IMR-90 (cell line): ENCODE measurements around the gene USP36. TPM values are rescaled to one million over a fixed set of nuclear protein-coding genes. Genes with fewer than 3 reads are reported as not detected.
A peak's percentile ranks its signal among the peaks of the same experiment; 100 is the strongest.
"Not testable (repeated sequence)": the region's sequence is repeated elsewhere in the genome, so short reads cannot be mapped to it uniquely, and the experiment has no call there.

Source experiments
- ATAC-seq: fragments of 200-7000 bp; cut with Tn5 transposase; 2 replicates; pipeline ENCODE4 v1.9.1; 2020; ENCODE audit warnings: low read depth, mild to moderate bottlenecking, moderate library complexity
- BruUV-seq: library from RNA; stranded (reverse); fragments of 400-500 nt; replicated peaks from 2 replicates; lab custom pipeline; 2021; lab: Mats Ljungman, UMichigan
- CTCF ChIA-PET: fragments of 300-600 bp; formaldehyde crosslinking; extraction: SDS; loops from one replicate; lab custom pipeline; 2021; ENCODE audit warnings: antibody characterized with exemption; lab: Yijun Ruan, JAX
- POLR2A ChIA-PET: fragments of 300-600 bp; sonication (Branson Sonifier 250); formaldehyde crosslinking; loops from one replicate; lab custom pipeline; 2022; ENCODE audit warnings: antibody characterized with exemption; ENCODE audit not compliant: unreplicated experiment; lab: Charles Lee
- DNase-seq: peaks from one replicate; pipeline ENCODE4 v3.0.0; 2013
- H2AFZ ChIP-seq: replicated peaks from 2 replicates; pipeline ENCODE3; 2013; ENCODE audit warnings: low read length, mild to moderate bottlenecking; ENCODE audit not compliant: poor library complexity
- H2AK5ac ChIP-seq: 2 replicates; pipeline ENCODE4 v1.6.1; 2013; ENCODE audit warnings: low read depth, low read length, inconsistent platforms
- H2AK9ac ChIP-seq: replicated peaks from 2 replicates; pipeline ENCODE3; 2013; ENCODE audit warnings: mild to moderate bottlenecking, low read depth, low read length, moderate library complexity; ENCODE audit not compliant: poor library complexity
- H2BK120ac ChIP-seq: 2 replicates; pipeline ENCODE4 v1.6.1; 2013; ENCODE audit warnings: low read depth, low read length, inconsistent platforms
- H2BK15ac ChIP-seq: 3 replicates; pipeline ENCODE4 v1.6.1; 2013; ENCODE audit warnings: low read depth, low read length, inconsistent platforms
- H2BK20ac ChIP-seq: 2 replicates; pipeline ENCODE4 v1.6.1; 2013; ENCODE audit warnings: low read depth, mild to moderate bottlenecking, inconsistent platforms, low read length, moderate library complexity
- H2BK5ac ChIP-seq: 2 replicates; pipeline ENCODE4 v1.6.1; 2013; ENCODE audit warnings: mild to moderate bottlenecking, low read depth, low read length, inconsistent platforms; ENCODE audit not compliant: poor library complexity, severe bottlenecking
- H3K14ac ChIP-seq: replicated peaks from 2 replicates; pipeline ENCODE4 v1.6.1; 2013; ENCODE audit warnings: low read depth, low read length, inconsistent platforms
- H3K18ac ChIP-seq: 2 replicates; pipeline ENCODE4 v1.6.1; 2013; ENCODE audit warnings: low read depth, low read length, control low read depth
- H3K23ac ChIP-seq: 2 replicates; pipeline ENCODE4 v1.6.1; 2013; ENCODE audit warnings: low read depth, low read length, inconsistent platforms
- H3K27ac ChIP-seq: 2 replicates; pipeline ENCODE4 v1.5.1; 2013; ENCODE audit warnings: mild to moderate bottlenecking, control low read depth, low read length; ENCODE audit not compliant: insufficient read depth
- H3K27me3 ChIP-seq: 2 replicates; pipeline ENCODE4 v1.6.1; 2013; ENCODE audit warnings: low read length; ENCODE audit not compliant: control insufficient read depth, insufficient read depth
- H3K36me3 ChIP-seq: 2 replicates; pipeline ENCODE4 v1.6.1; 2013; ENCODE audit warnings: low read length, mixed read lengths; ENCODE audit not compliant: control insufficient read depth, insufficient read depth
- H3K4ac ChIP-seq: 2 replicates; pipeline ENCODE4 v1.6.1; 2013; ENCODE audit warnings: low read depth, low read length, inconsistent platforms
- H3K4me1 ChIP-seq: 2 replicates; pipeline ENCODE4 v1.6.1; 2013; ENCODE audit warnings: low read length, mixed read lengths; ENCODE audit not compliant: control insufficient read depth, insufficient read depth
- H3K4me2 ChIP-seq: 2 replicates; pipeline ENCODE4 v1.6.1; 2013; ENCODE audit warnings: low read depth, mild to moderate bottlenecking, control low read depth, low read length, moderate library complexity
- H3K4me3 ChIP-seq: 2 replicates; pipeline ENCODE4 v1.5.1; 2013; ENCODE audit warnings: low read depth, mild to moderate bottlenecking, control low read depth, low read length, moderate library complexity; ENCODE audit not compliant: insufficient read depth
- H3K56ac ChIP-seq: 2 replicates; pipeline ENCODE4 v1.6.1; 2013; ENCODE audit warnings: low read length, inconsistent platforms; ENCODE audit not compliant: insufficient read depth; ENCODE audit errors: extremely low read depth
- H3K79me1 ChIP-seq, 2 experiments: 2 replicates each; pipeline ENCODE4 v1.6.1; 2013; ENCODE audit warnings: low read length in 2 of 2, inconsistent platforms in 1 of 2, low read depth in 1 of 2
- H3K9ac ChIP-seq: 2 replicates; pipeline ENCODE4 v1.6.1; 2013; ENCODE audit warnings: low read depth, low read length, control low read depth
- H3K9me1 ChIP-seq: 2 replicates; pipeline ENCODE4 v1.6.1; 2013; ENCODE audit warnings: low read length, inconsistent platforms; ENCODE audit not compliant: insufficient read depth
- H3K9me3 ChIP-seq: 2 replicates; pipeline ENCODE4 v1.6.1; 2013; ENCODE audit warnings: low read length; ENCODE audit not compliant: control insufficient read depth, insufficient read depth
- H4K20me1 ChIP-seq: 2 replicates; pipeline ENCODE4 v1.6.1; 2013; ENCODE audit warnings: low read length, inconsistent platforms; ENCODE audit not compliant: insufficient read depth
- H4K5ac ChIP-seq: 2 replicates; pipeline ENCODE4 v1.6.1; 2013; ENCODE audit warnings: mild to moderate bottlenecking, low read depth, low read length, control low read depth
- H4K8ac ChIP-seq, 2 experiments: 2 replicates each; pipeline ENCODE4 v1.6.1; 2013; ENCODE audit warnings: low read depth in 2 of 2, low read length in 2 of 2, control low read depth in 1 of 2, inconsistent platforms in 1 of 2
- H4K91ac ChIP-seq: 2 replicates; pipeline ENCODE4 v1.6.1; 2013; ENCODE audit warnings: low read depth, low read length, inconsistent platforms; ENCODE audit not compliant: insufficient read depth
- BHLHE40 ChIP-seq: fragments of 150-350 bp; IDR thresholded peaks from 2 replicates; pipeline ENCODE4 v1.6.1; 2016; ENCODE audit warnings: mild to moderate bottlenecking, low read depth, low read length
- FOS ChIP-seq: fragments of 150-350 bp; IDR thresholded peaks from 2 replicates; pipeline ENCODE4 v1.6.1; 2016; ENCODE audit warnings: low read depth, low read length
- MXI1 ChIP-seq: IDR thresholded peaks from 2 replicates; pipeline ENCODE4 v1.6.1; 2012; ENCODE audit warnings: low read depth, mild to moderate bottlenecking, low read length, moderate library complexity, borderline replicate concordance
- NFE2L2 ChIP-seq: fragments of 150-350 bp; IDR thresholded peaks from 2 replicates; pipeline ENCODE4 v1.6.1; 2016; ENCODE audit warnings: low read depth, mild to moderate bottlenecking, low read length
- WGBS, 2 experiments: methylation state at CpG; one replicate each; pipeline versions ENCODE4 v1.1.5 to v1.1.7; 2013; ENCODE audit warnings: missing lambda C conversion rate in 2 of 2; ENCODE audit not compliant: insufficient read length in 1 of 2; ENCODE audit errors: extremely low coverage in 2 of 2; 5-methylcytosine and 5-hydroxymethylcytosine counted together
- dilution Hi-C: fragments of 300-500 bp; cut with HindIII; formaldehyde crosslinking; loops from one replicate; pipeline ENCODE4 v1.14.3; 2018; ENCODE audit warnings: low sequenced_read_pairs; ENCODE audit not compliant: unreplicated experiment
- in situ Hi-C: fragments of 300-500 bp; cut with MboI; formaldehyde crosslinking; loops from 3 replicates; pipeline ENCODE4 v1.14.3; 2019; ENCODE audit warnings: low sequenced_read_pairs, inconsistent platforms, mixed read lengths
- intact Hi-C: fragments of 100-400 bp; cut with micrococcal nuclease; formaldehyde crosslinking; loops from 2 replicates; pipeline ENCODE4 v1.10.0; 2022
- polyA plus RNA-seq, 3 experiments: library from polyadenylated mRNA; depleted of rRNA; stranded (reverse); fragments of >200 nt; gene quantifications; 2 replicates each; pipeline ENCODE4 v1.2.3, GENCODE V29; 2012; ENCODE audit warnings: low replicate concordance in 1 of 3
- total RNA-seq: library from RNA; depleted of rRNA; stranded (reverse); fragments of >200 nt; gene quantifications from 2 replicates; pipeline ENCODE4 v1.2.3, GENCODE V29; 2012

USP36 gene
- total and polyA plus RNA-seq, 2 of the 4 experiments (the other 2 are of a cell fraction): 30.6 to 38.3 TPM

GRCh38 chr17:78868391-78868790 lies 27.8 kb upstream of the USP36 start:
- in situ Hi-C loops: loop anchor here (25.0 kb wide), 1 partner anchor 519 kb away; no protein-coding TSS in a partner anchor

GRCh38 chr17:78867046-78867445 lies 26.4 kb upstream of the USP36 start:
- dilution Hi-C loops: not testable (repeated sequence)

More at GRCh38 chr17:78868391-78868790, 27.8 kb upstream of the USP36 start:
- Histone ChIP-seq H3K79me1 (peaks cover 31 to 79% of the 10 kb centered on the region in 2 experiments), H2BK15ac (peak overlapping the region; percentile 20; the same call in 1 of the 3 replicates), H3K9me3 (no peaks in the 10 kb centered on the region), H2BK20ac (peak overlapping the region; percentile 9; the same call in 1 of the 2 replicates), H3K27ac (peak overlapping the region; percentile 2; the same call in 1 of the 2 replicates), H4K20me1 (peaks cover 13% of the 10 kb centered on the region), H3K23ac (no peak overlapping the region), H3K27me3 (no peaks in the 10 kb centered on the region), H3K36me3 (peaks cover 43% of the 10 kb centered on the region), H3K4me3 (no peak overlapping the region), H3K56ac (no peak overlapping the region), H4K91ac (no peak overlapping the region), H3K4me1 (peaks cover 13% of the 10 kb centered on the region), H3K18ac (no peak overlapping the region), H3K9me1 (peaks cover 14% of the 10 kb centered on the region; the same call in 1 of the 2 replicates), H4K5ac (no peak overlapping the region), H2BK120ac (no peak overlapping the region), H3K4me2 (peak overlapping the region; percentile 47; the same call in 1 of the 2 replicates), H4K8ac (peak overlapping the region in 1 of 2 experiments; percentile 9; a peak in 1 of 4 replicates), H3K9ac (no peak overlapping the region), H3K14ac (0 out of 2 replicates have a peak overlapping the region, but pooled peaks have one; percentile 52), H2AFZ (peak overlapping the region; percentile 61), H2AK9ac (peak overlapping the region; percentile 77), H2BK5ac (peak overlapping the region; percentile 61), H3K4ac (peak overlapping the region; percentile 43), H2AK5ac (peak overlapping the region; percentile 82)
- DNase-seq (peak; percentile 86), ATAC-seq (peak; percentile 87)
- WGBS, 2 experiments: 60% methylated on average over 1 of the region's 7 CpGs; no CpG with 5 or more reads in 1 of the 2 experiments
- TF ChIP-seq FOS: peak; percentile 50; the same call in 1 of the 2 replicates
- TF ChIP-seq BHLHE40: 0 out of 2 replicates have a peak, but pooled peaks have one; percentile 19
- TF ChIP-seq NFE2L2: no peak; the same call in 1 of the 2 replicates
- peak; percentile 96 for TF ChIP-seq MXI1
- intact Hi-C loops: no loop called here
- dilution Hi-C loops: no loop called here
- ChIA-PET CTCF (no interaction called here), POLR2A (no interaction called here)
- BruUV-seq: no TSS peak

More at GRCh38 chr17:78867046-78867445, 26.4 kb upstream of the USP36 start:
- H3K56ac ChIP-seq, H3K27me3 ChIP-seq, H3K9ac ChIP-seq, H3K18ac ChIP-seq, H3K9me1 ChIP-seq, DNase-seq, BruUV-seq, H3K9me3 ChIP-seq, H4K5ac ChIP-seq, H4K91ac ChIP-seq, H3K4me3 ChIP-seq, H3K4me2 ChIP-seq, POLR2A ChIA-PET, ATAC-seq, intact Hi-C loops: not testable (repeated sequence)
- H2BK5ac ChIP-seq: peak overlapping the region; percentile 72
- in situ Hi-C loops: loop anchor here (25.0 kb wide), 1 partner anchor 520 kb away; no protein-coding TSS in a partner anchor
- peak overlapping the region; percentile 58 for H2AFZ ChIP-seq
- CTCF ChIA-PET: interaction anchor here (0.7 kb wide), 1 partner anchor 1932 kb away, joined by 9 read pairs; no protein-coding TSS in a partner anchor
- peak overlapping the region; percentile 56; the same call in 1 of the 3 replicates for H2BK15ac ChIP-seq
- H2BK20ac ChIP-seq: peak overlapping the region; percentile 42; the same call in 1 of the 2 replicates
- H3K4me1 ChIP-seq: peaks cover 11% of the 10 kb centered on the region
- peak overlapping the region; percentile 85 for H3K4ac ChIP-seq
- H3K23ac ChIP-seq: peak overlapping the region; percentile 98
- peak overlapping the region; percentile 70 for H2AK9ac ChIP-seq
- H4K20me1 ChIP-seq: peaks cover 13% of the 10 kb centered on the region
- 40% methylated on average over 1 of the region's 3 CpGs; no CpG with 5 or more reads in 1 of the 2 experiments for WGBS, 2 experiments
- H3K79me1 ChIP-seq: peaks cover 31 to 70% of the 10 kb centered on the region in 2 experiments
- peaks cover 33% of the 10 kb centered on the region for H3K36me3 ChIP-seq
- peak overlapping the region; percentile 94 for H2AK5ac ChIP-seq
- H3K27ac ChIP-seq: peak overlapping the region; percentile 30; the same call in 1 of the 2 replicates
- H3K14ac ChIP-seq: peak overlapping the region; percentile 81
- peak overlapping the region in 1 of 2 experiments; percentile 65; a peak in 2 of 4 replicates for H4K8ac ChIP-seq
- H2BK120ac ChIP-seq: peak overlapping the region; percentile 64
